Measurements from ENCODE around the gene PALMD. TPM values are rescaled to one million over a fixed set of nuclear protein-coding genes. Genes with fewer than 3 reads are reported as not detected.

PALMD gene
- total RNA-seq, 1 donor from 2014 or later, result 18.8 TPM

- ATAC-seq, result no peak
- H3K4me3 ChIP-seq, result no peak overlapping the region
- DNase-seq, result no peak
- no peaks in the 10 kb centered on the region for H3K4me1 ChIP-seq
- H3K27ac ChIP-seq, result no peak overlapping the region
- no peak for TF ChIP-seq CTCF (IDR thresholded peaks at IDR 0.05)
- no peaks in the 10 kb centered on the region for H3K9me3 ChIP-seq
- intact Hi-C loops (cut with DNase I), result no loop called here
- no peaks in the 10 kb centered on the region for H3K27me3 ChIP-seq (ENCODE audit: low read depth)
- no peaks in the 10 kb centered on the region for H3K36me3 ChIP-seq
Observed at GRCh38 chr1:99635664-99636063, 10.2 kb upstream of the PALMD start.

- Histone ChIP-seq H3K4me3 (no peak overlapping the region), H3K27me3 (ENCODE audit: low read depth) (no peaks in the 10 kb centered on the region), H3K36me3 (no peaks in the 10 kb centered on the region), H3K9me3 (no peaks in the 10 kb centered on the region), H3K4me1 (no peaks in the 10 kb centered on the region), H3K27ac (no peak overlapping the region)
- ATAC-seq (no peak), DNase-seq (no peak)
- TF ChIP-seq CTCF (IDR thresholded peaks at IDR 0.05), result no peak
- intact Hi-C loops (cut with DNase I), result no loop called here
Observed at GRCh38 chr1:99636647-99637175, 9.2 kb upstream of the PALMD start.

- Histone ChIP-seq H3K36me3 (no peaks in the 10 kb centered on the region), H3K4me1 (no peaks in the 10 kb centered on the region), H3K4me3 (no peak overlapping the region), H3K27ac (peak overlapping the region; percentile 2), H3K27me3 (ENCODE audit: low read depth) (no peaks in the 10 kb centered on the region), H3K9me3 (no peaks in the 10 kb centered on the region)
- peak in 1 of 2 donors; percentile 12 for ATAC-seq
- no peak for DNase-seq
- intact Hi-C loops (cut with DNase I), result no loop called here
- no peak for TF ChIP-seq CTCF (IDR thresholded peaks at IDR 0.05)
Observed at GRCh38 chr1:99638853-99639252, 7.1 kb upstream of the PALMD start.

DNA sequence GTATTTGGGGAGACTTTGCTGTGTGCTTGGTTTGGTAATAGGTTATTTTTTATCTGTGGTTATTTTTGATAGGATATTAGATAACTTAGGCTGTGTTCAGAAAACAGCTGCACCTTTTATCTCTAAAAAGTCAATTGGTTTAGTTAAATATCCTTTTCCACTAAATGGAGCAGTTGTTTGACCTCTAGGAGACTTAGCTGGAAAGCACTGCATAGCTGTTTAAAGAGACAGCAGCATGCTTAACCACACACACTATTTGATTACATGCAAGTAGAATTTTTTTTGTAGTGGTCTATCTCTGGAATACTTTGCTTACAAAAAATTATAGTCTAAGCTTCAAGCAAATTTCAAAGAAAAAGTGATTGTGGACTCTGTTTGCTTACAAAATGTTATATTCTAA is 6.5 kb upstream of the PALMD start:
- Histone ChIP-seq H3K27me3 (ENCODE audit: low read depth) (no peaks in the 10 kb centered on the region), H3K27ac (no peak overlapping the region), H3K9me3 (no peaks in the 10 kb centered on the region), H3K36me3 (no peaks in the 10 kb centered on the region), H3K4me1 (peaks cover 4% of the 10 kb centered on the region), H3K4me3 (no peak overlapping the region)
- TF ChIP-seq CTCF (IDR thresholded peaks at IDR 0.05), result no peak
- ATAC-seq (no peak), DNase-seq (no peak)
- intact Hi-C loops (cut with DNase I), result no loop called here

DNA sequence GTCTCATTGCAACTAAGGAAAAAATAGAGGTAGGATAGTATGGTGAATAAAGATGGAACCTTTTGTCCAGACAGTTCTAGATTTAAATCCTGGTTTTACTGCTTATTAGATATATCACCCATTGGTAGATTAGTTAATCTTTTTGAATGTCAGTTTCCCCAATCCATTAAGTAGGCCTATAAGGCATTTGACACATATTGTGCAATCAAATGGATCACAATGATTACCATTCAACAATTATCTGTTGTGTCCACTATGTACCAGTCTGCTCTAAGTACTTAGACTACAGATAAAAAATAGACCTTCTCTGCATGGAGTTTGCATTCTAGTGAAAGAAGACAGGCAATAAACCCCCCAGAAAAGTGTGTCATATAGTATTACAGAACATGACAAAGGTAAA is 6.0 kb upstream of the PALMD start:
- DNase-seq (no peak), ATAC-seq (no peak)
- H3K4me1 ChIP-seq, result peaks cover 10% of the 10 kb centered on the region
- no peak overlapping the region for H3K27ac ChIP-seq
- intact Hi-C loops (cut with DNase I), result no loop called here
- TF ChIP-seq CTCF (IDR thresholded peaks at IDR 0.05), result no peak
- no peak overlapping the region for H3K4me3 ChIP-seq
- H3K27me3 ChIP-seq (ENCODE audit: low read depth), result no peaks in the 10 kb centered on the region
- no peaks in the 10 kb centered on the region for H3K36me3 ChIP-seq
- no peaks in the 10 kb centered on the region for H3K9me3 ChIP-seq

- intact Hi-C loops (cut with DNase I), result no loop called here
- ATAC-seq (no peak), DNase-seq (no peak)
- Histone ChIP-seq H3K9me3 (no peaks in the 10 kb centered on the region), H3K27ac (no peak overlapping the region), H3K36me3 (no peaks in the 10 kb centered on the region), H3K4me1 (peaks cover 14% of the 10 kb centered on the region), H3K27me3 (ENCODE audit: low read depth) (no peaks in the 10 kb centered on the region), H3K4me3 (no peak overlapping the region)
- TF ChIP-seq CTCF (IDR thresholded peaks at IDR 0.05), result no peak
Observed at GRCh38 chr1:99640672-99641071, 5.2 kb upstream of the PALMD start.
